ENCODE measurements around the gene CLEC3B.

DNA sequence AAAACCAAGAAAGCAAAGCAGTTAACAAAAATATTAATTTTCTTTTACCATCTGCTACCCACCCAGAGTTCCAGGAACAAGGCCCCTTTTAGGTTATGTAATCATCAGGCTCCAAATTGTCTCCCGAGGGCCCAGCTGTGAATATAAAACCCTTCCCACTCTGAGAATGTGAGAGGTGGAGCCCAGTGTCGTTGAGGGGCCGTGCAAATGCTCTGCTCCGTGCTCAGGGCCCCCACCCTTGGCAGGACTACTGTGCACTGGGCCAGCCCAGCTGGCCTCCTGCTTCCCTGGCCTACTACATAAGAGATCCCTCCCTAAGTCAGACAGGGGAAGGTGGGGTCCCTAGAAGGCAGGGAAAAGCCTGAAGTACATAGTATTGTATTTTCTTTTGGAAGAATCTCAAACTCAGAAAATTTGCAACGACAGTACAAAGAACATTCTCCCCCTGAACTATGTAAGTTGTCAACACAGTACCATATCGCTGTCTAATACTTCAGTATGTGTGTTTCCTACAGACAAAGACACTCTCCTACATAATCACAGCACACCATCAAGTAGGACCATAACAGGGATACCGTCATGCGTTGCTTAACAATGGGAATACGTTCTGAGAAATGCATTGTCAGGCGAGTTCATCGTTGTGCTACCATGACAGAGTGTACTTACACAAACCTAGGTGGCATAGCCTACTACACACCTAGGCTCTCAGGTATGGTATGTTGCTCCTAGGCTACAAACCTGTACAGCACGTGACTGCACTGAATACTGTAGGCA is 4.4 kb upstream of the CLEC3B start:
- no peak for TF ChIP-seq CTCF (conservative IDR thresholded peaks at IDR 0.05)
- TF ChIP-seq EZH2 (IDR thresholded peaks at IDR 0.05; ENCODE audit: low read depth): no peak

Measured in PC-9 (cell line).